H1 (cell line): ENCODE results near the gene AIRE. TPM values are rescaled to one million over a fixed set of nuclear protein-coding genes. Genes with fewer than 3 reads are reported as not detected.

Experiments used
- CTCF ChIA-PET: fragments of 300-600 bp; sonication (Branson Sonifier 250); formaldehyde crosslinking; loops from one replicate; lab custom pipeline; 2021; ENCODE audit not compliant: partially characterized antibody; lab: Charles Lee
- POLR2A ChIA-PET: fragments of 300-600 bp; sonication (Branson Sonifier 250); formaldehyde crosslinking; loops from one replicate; lab custom pipeline; 2021; ENCODE audit warnings: inconsistent platforms; ENCODE audit not compliant: partially characterized antibody; lab: Charles Lee
- DNase-seq, 2 experiments: peaks; one replicate each; pipeline versions ENCODE4 v3.0.0 to v3.0.0-alpha.2; 2010 to 2022; ENCODE audit warnings: low spot score in 2 of 2, low read depth in 1 of 2, mixed read lengths in 1 of 2
- FAIRE-seq: peaks from 2 replicates; lab custom pipeline; 2011; peaks lifted over from hg19 to GRCh38; lab: Jason Lieb, UNC
- H2AFZ ChIP-seq: 2 replicates; pipeline ENCODE4 v1.8.1; 2012; ENCODE audit warnings: low read length, inconsistent platforms
- H2AK5ac ChIP-seq: 2 replicates; pipeline ENCODE4 v1.6.1; 2013; ENCODE audit warnings: low read depth, low read length
- H2BK120ac ChIP-seq: replicated peaks from 2 replicates; pipeline ENCODE3; 2013; ENCODE audit warnings: low read depth, low read length, inconsistent platforms
- H2BK12ac ChIP-seq: 2 replicates; pipeline ENCODE4 v1.6.1; 2013; ENCODE audit warnings: low read depth, low read length
- H2BK15ac ChIP-seq: 2 replicates; pipeline ENCODE4 v1.6.1; 2013; ENCODE audit warnings: low read length
- H2BK20ac ChIP-seq: 2 replicates; pipeline ENCODE4 v1.6.1; 2013; ENCODE audit warnings: low read length
- H2BK5ac ChIP-seq: 2 replicates; pipeline ENCODE4 v1.6.1; 2013; ENCODE audit warnings: low read depth, low read length
- H3K14ac ChIP-seq: 2 replicates; pipeline ENCODE4 v1.6.1; 2013; ENCODE audit warnings: inconsistent platforms; ENCODE audit not compliant: insufficient read length
- H3K18ac ChIP-seq: 2 replicates; pipeline ENCODE4 v1.6.1; 2013; ENCODE audit warnings: low read length; ENCODE audit errors: extremely low read depth
- H3K23ac ChIP-seq: 2 replicates; pipeline ENCODE4 v1.6.1; 2013; ENCODE audit warnings: inconsistent platforms; ENCODE audit not compliant: insufficient read length
- H3K23me2 ChIP-seq: 2 replicates; pipeline ENCODE4 v1.6.1; 2013; ENCODE audit warnings: low read depth, low read length
- H3K27ac ChIP-seq: 2 replicates; pipeline ENCODE4 v1.6.1; 2011; ENCODE audit warnings: low read depth, low read length, inconsistent platforms
- H3K27me3 ChIP-seq, 4 experiments: replicated peaks in 1 of 4; 1 replicate in 1 of 4; 2 replicates in 3 of 4; pipeline versions ENCODE4 v1.6.1 to v1.8.1; 2011 to 2013; ENCODE audit warnings: low read length in 3 of 4, mild to moderate bottlenecking in 3 of 4, inconsistent platforms in 2 of 4, mixed read lengths in 2 of 4, moderate library complexity in 1 of 4; ENCODE audit not compliant: control insufficient read depth in 3 of 4, insufficient read depth in 3 of 4; ENCODE audit errors: extremely low read depth in 1 of 4
- H3K36me3 ChIP-seq, 4 experiments: 2 replicates each; pipeline versions ENCODE4 v1.6.1 to v1.8.1; 2011 to 2013; ENCODE audit warnings: mild to moderate bottlenecking in 4 of 4, low read length in 3 of 4, moderate library complexity in 2 of 4, control low read depth in 1 of 4, inconsistent platforms in 1 of 4; ENCODE audit not compliant: insufficient read depth in 4 of 4, control insufficient read depth in 2 of 4
- H3K4ac ChIP-seq: replicated peaks from 2 replicates; pipeline ENCODE3; 2013; ENCODE audit warnings: low read length, low read depth, mixed read lengths, inconsistent platforms; ENCODE audit not compliant: insufficient read length
- H3K4me1 ChIP-seq, 4 experiments: replicated peaks in 1 of 4; 1 replicate in 1 of 4; 2 replicates in 3 of 4; pipeline versions ENCODE4 v1.6.1 to v1.8.1; 2011 to 2013; ENCODE audit warnings: low read length in 3 of 4, inconsistent platforms in 2 of 4, mixed read lengths in 1 of 4; ENCODE audit not compliant: insufficient read depth in 4 of 4, control insufficient read depth in 3 of 4
- H3K4me2 ChIP-seq, 2 experiments: 2 replicates each; pipeline versions ENCODE4 v1.6.1 to v1.8.1; 2011 to 2013; ENCODE audit warnings: low read depth in 2 of 2, low read length in 2 of 2, control low read depth in 1 of 2, inconsistent platforms in 1 of 2, mild to moderate bottlenecking in 1 of 2; ENCODE audit not compliant: insufficient read depth in 1 of 2
- H3K4me3 ChIP-seq, 4 experiments: fragments of 200-600, 300-600 bp in 1 of 4; sonication (generic), shearing (Covaris generic), sonication (Bioruptor Twin) in 1 of 4; 2 replicates each; pipeline versions ENCODE4 v1.5.1 to v1.8.1; 2011 to 2016; ENCODE audit warnings: low read length in 4 of 4, low read depth in 3 of 4, control low read depth in 2 of 4, inconsistent platforms in 2 of 4, mild to moderate bottlenecking in 2 of 4, mixed read lengths in 1 of 4, moderate library complexity in 1 of 4; ENCODE audit not compliant: insufficient read depth in 2 of 4; ENCODE audit errors: extremely low read depth in 1 of 4
- H3K56ac ChIP-seq: replicated peaks from 2 replicates; pipeline ENCODE3; 2013; ENCODE audit warnings: low read depth, mild to moderate bottlenecking, mixed read lengths, low read length, inconsistent platforms; ENCODE audit not compliant: insufficient read length
- H3K79me1 ChIP-seq: 2 replicates; pipeline ENCODE4 v1.6.1; 2013; ENCODE audit warnings: low read depth, low read length, control low read depth
- H3K79me2 ChIP-seq, 2 experiments: 2 replicates each; pipeline versions ENCODE4 v1.6.1 to v1.8.1; 2012 to 2013; ENCODE audit warnings: low read length in 2 of 2, mild to moderate bottlenecking in 2 of 2, inconsistent platforms in 1 of 2; ENCODE audit not compliant: insufficient read depth in 2 of 2, control insufficient read depth in 1 of 2
- H3K9ac ChIP-seq, 4 experiments: replicated peaks in 1 of 4; 1 replicate in 1 of 4; 2 replicates in 3 of 4; pipeline versions ENCODE4 v1.6.1 to v1.8.1; 2011 to 2013; ENCODE audit warnings: low read depth in 3 of 4, low read length in 3 of 4, control low read depth in 2 of 4, mild to moderate bottlenecking in 2 of 4, moderate library complexity in 2 of 4, inconsistent platforms in 1 of 4; ENCODE audit errors: extremely low read depth in 1 of 4
- H3K9me3 ChIP-seq, 2 experiments: 2 replicates each; pipeline versions ENCODE4 v1.6.1 to v1.8.1; 2012 to 2013; ENCODE audit warnings: mild to moderate bottlenecking in 2 of 2, moderate library complexity in 2 of 2, control low read depth in 1 of 2, inconsistent platforms in 1 of 2, low read depth in 1 of 2, low read length in 1 of 2, mixed read lengths in 1 of 2; ENCODE audit not compliant: insufficient read depth in 2 of 2
- H4K20me1 ChIP-seq, 2 experiments: replicated peaks in 1 of 2; 2 replicates each; pipeline versions ENCODE3 to v1.8.1; 2011 to 2013; ENCODE audit warnings: inconsistent platforms in 2 of 2, low read length in 2 of 2, mild to moderate bottlenecking in 1 of 2; ENCODE audit not compliant: insufficient read depth in 2 of 2, control insufficient read depth in 1 of 2
- H4K5ac ChIP-seq: 2 replicates; pipeline ENCODE4 v1.6.1; 2013; ENCODE audit warnings: low read length, low read depth, mixed read lengths, inconsistent platforms; ENCODE audit not compliant: insufficient read length
- H4K8ac ChIP-seq: 2 replicates; pipeline ENCODE4 v1.8.0; 2013; ENCODE audit warnings: mild to moderate bottlenecking, moderate library complexity, low read length, inconsistent platforms; ENCODE audit not compliant: insufficient read depth; ENCODE audit errors: extremely low read depth
- H4K91ac ChIP-seq: replicated peaks from 2 replicates; pipeline ENCODE3; 2013; ENCODE audit warnings: low read length, mixed read lengths, inconsistent platforms; ENCODE audit not compliant: insufficient read length
- BACH1 ChIP-seq: IDR thresholded peaks from 2 replicates; pipeline ENCODE4 v1.6.1; 2012; ENCODE audit warnings: low read length, improper control_type of control experiment
- CBX5 ChIP-seq: fragments of 300-800, 300-1000 bp; sonication (generic); IDR thresholded peaks from 2 replicates; pipeline ENCODE4 v1.7.1; 2016; ENCODE audit warnings: antibody characterized with exemption, low read length, low read depth
- JUND ChIP-seq: IDR thresholded peaks from 2 replicates; pipeline ENCODE4 v1.6.1; 2011; ENCODE audit warnings: mild to moderate bottlenecking, improper control_type of control experiment, low read length
- KDM1A ChIP-seq: fragments of 200-600, 300-600 bp; sonication (generic); IDR thresholded peaks from 2 replicates; pipeline ENCODE4 v1.7.1; 2016; ENCODE audit warnings: mild to moderate bottlenecking, low read length, borderline replicate concordance
- KDM4A ChIP-seq: IDR thresholded peaks from one replicate; pipeline ENCODE4 v1.7.1; 2012; ENCODE audit warnings: low read depth, mild to moderate bottlenecking, moderate library complexity, low read length, inconsistent platforms; ENCODE audit not compliant: severe bottlenecking
- KDM5A ChIP-seq: fragments of 200-600 bp; IDR thresholded peaks from 2 replicates; pipeline ENCODE4 v1.7.1; 2012; ENCODE audit warnings: mild to moderate bottlenecking, low read length, inconsistent platforms, mixed read lengths
- MAFK ChIP-seq: IDR thresholded peaks from 2 replicates; pipeline ENCODE4 v1.6.1; 2012; ENCODE audit warnings: low read depth, mild to moderate bottlenecking, improper control_type of control experiment, low read length
- NRF1 ChIP-seq: IDR thresholded peaks from 2 replicates; pipeline ENCODE4 v1.6.1; 2011; ENCODE audit warnings: mild to moderate bottlenecking, low read depth, low read length, improper control_type of control experiment
- PHF8 ChIP-seq: fragments of 200-600 bp; sonication (generic); conservative IDR thresholded peaks from 2 replicates; pipeline ENCODE4 v1.7.1; 2012; ENCODE audit warnings: low read depth, mild to moderate bottlenecking, inconsistent platforms, low read length, moderate library complexity
- RBBP5 ChIP-seq: IDR thresholded peaks from 2 replicates; pipeline ENCODE4 v1.7.1; 2012; ENCODE audit warnings: low read depth, mild to moderate bottlenecking, inconsistent platforms, low read length, moderate library complexity, borderline replicate concordance
- RFX5 ChIP-seq: IDR thresholded peaks from 2 replicates; pipeline ENCODE4 v1.6.1; 2011; ENCODE audit warnings: low read depth, low read length, improper control_type of control experiment, borderline replicate concordance
- SP4 ChIP-seq: IDR thresholded peaks from 2 replicates; pipeline ENCODE4 v1.6.1; 2012; ENCODE audit warnings: low read length, inconsistent platforms
- WGBS, 2 experiments: shearing (Covaris generic) in 1 of 2; methylation state at CpG; one replicate each; pipeline versions ENCODE4 v1.1.6 to v1.1.7; 2013 to 2015; ENCODE audit warnings: low lambda C conversion rate in 2 of 2, mixed read lengths in 2 of 2, inconsistent platforms in 1 of 2, low coverage in 1 of 2, missing lambda C conversion rate in 1 of 2; ENCODE audit not compliant: insufficient replicate concordance in 2 of 2, insufficient coverage in 1 of 2, insufficient read length in 1 of 2; ENCODE audit errors: extremely low coverage in 1 of 2, missing lambda C conversion rate in 1 of 2; 5-methylcytosine and 5-hydroxymethylcytosine counted together
- polyA plus RNA-seq, 7 experiments: library from polyadenylated mRNA; depleted of rRNA in 3 of 7; stranded (reverse) in 5 of 7; unstranded in 2 of 7; fragments of >200 nt in 5 of 7; fragments of 200-250 nt in 2 of 7; gene quantifications; 1 replicate in 5 of 7; 2 replicates in 1 of 7; 4 replicates in 1 of 7; pipeline versions ENCODE4 v1.2.1 to v1.2.3, GENCODE V29; 2011 to 2013; ENCODE audit warnings: missing spikeins in 2 of 7, mixed read lengths in 2 of 7
- total RNA-seq: library from RNA; stranded (reverse); fragmentation: NEBNext Ultra II Directional; extraction: Animal tissue kit (Norgen Biotek cat#: 25700); gene quantifications from 2 replicates; pipeline ENCODE4 v1.2.1, GENCODE V29; 2021
- TF ChIP-seq, protein P1 (sequence below): IDR thresholded peaks from 2 replicates; pipeline ENCODE4 v1.6.1; 2011; ENCODE audit warnings: low read depth, mild to moderate bottlenecking, low read length; ENCODE audit not compliant: insufficient read depth

AIRE gene
- total and polyA plus RNA-seq, 2 of the 8 experiments (the other 6 are each of a cell fraction or from before 2014, with no cell fraction given): 0.09 TPM; not detected in 1

- no peak for DNase-seq
- H2BK20ac ChIP-seq: no peak overlapping the region
- H3K23ac ChIP-seq: no peak overlapping the region
- no peaks in the 10 kb centered on the region for H3K27me3 ChIP-seq
- no peaks in the 10 kb centered on the region for H3K23me2 ChIP-seq
- H3K79me2 ChIP-seq: no peaks in the 10 kb centered on the region
- no peak overlapping the region for H2AFZ ChIP-seq
- H3K4me3 ChIP-seq: no peak overlapping the region
- TF ChIP-seq KDM5A (no peak), PHF8 (no peak), NRF1 (no peak), CBX5 (no peak), RFX5 (no peak), RBBP5 (no peak), KDM1A (no peak), JUND (no peak), SP4 (no peak), KDM4A (no peak), BACH1 (no peak), MAFK (no peak)
- TF ChIP-seq, protein P1, sequence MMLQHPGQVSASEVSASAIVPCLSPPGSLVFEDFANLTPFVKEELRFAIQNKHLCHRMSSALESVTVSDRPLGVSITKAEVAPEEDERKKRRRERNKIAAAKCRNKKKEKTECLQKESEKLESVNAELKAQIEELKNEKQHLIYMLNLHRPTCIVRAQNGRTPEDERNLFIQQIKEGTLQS: no peak
- no peak overlapping the region for H4K8ac ChIP-seq
- ChIA-PET POLR2A (no interaction called here), CTCF (interaction anchor here (0.8 to 2.6 kb wide), 4 partner anchors 9 to 38 kb away, joined by 3 to 10 read pairs (median 6); no protein-coding TSS in a partner anchor)
- no peak overlapping the region for H3K4me2 ChIP-seq
- H4K5ac ChIP-seq: no peak overlapping the region
- H3K36me3 ChIP-seq: no peaks in the 10 kb centered on the region
- no peaks in the 10 kb centered on the region for H3K79me1 ChIP-seq
- peaks cover 0 to 7% (median 4%) of the 10 kb centered on the region in 4 experiments; a peak in 6 of 7 replicates for H3K4me1 ChIP-seq
- H3K14ac ChIP-seq: no peak overlapping the region
- H3K56ac ChIP-seq: no peak overlapping the region
- H3K27ac ChIP-seq: no peak overlapping the region
- no peaks in the 10 kb centered on the region for H3K9me3 ChIP-seq
- no peak overlapping the region for H2BK12ac ChIP-seq
- H2BK15ac ChIP-seq: no peak overlapping the region
- H3K9ac ChIP-seq: no peak overlapping the region
- H2BK120ac ChIP-seq: no peak overlapping the region
- H2AK5ac ChIP-seq: no peak overlapping the region
- FAIRE-seq: no peak
- H4K20me1 ChIP-seq: no peaks in the 10 kb centered on the region
- H4K91ac ChIP-seq: peak overlapping the region; percentile 66
- WGBS, 2 experiments: 90% methylated on average over 22 of the region's 22 CpGs; no CpG with 5 or more reads in 1 of the 2 experiments
- H2BK5ac ChIP-seq: no peak overlapping the region
- no peak overlapping the region for H3K4ac ChIP-seq
- no peak overlapping the region for H3K18ac ChIP-seq
Measured at GRCh38 chr21:44259082-44259705, 26.5 kb upstream of the AIRE start.
